Astrocyte (in vitro differentiated cells and primary cell): ENCODE data around the gene ZNF208.

Experiments used
- CTCF ChIP-seq: IDR thresholded peaks from 2 replicates; pipeline ENCODE4 v1.5.1; 2011; ENCODE audit warnings: low read depth, mild to moderate bottlenecking, inconsistent platforms, low read length, moderate library complexity; ENCODE audit not compliant: insufficient read depth
- EZH2 ChIP-seq: IDR thresholded peaks from 2 replicates; pipeline ENCODE4 v1.6.1; 2012; ENCODE audit warnings: mild to moderate bottlenecking, low read length, inconsistent platforms; ENCODE audit not compliant: insufficient read depth

GRCh38 chr19:21902571-21902970 is 108.2 kb downstream of the ZNF208 start:
- TF ChIP-seq CTCF, result no peak
- TF ChIP-seq EZH2, result no peak
